ENCODE results near the gene TCTA.

Gene TCTA

GRCh38 chr3:49410066-49410845 lies 2.0 kb upstream of the TCTA start:
- DNase-seq (ENCODE audit: low read depth in 1 of 2, low spot score in 1 of 2) = no peak

GRCh38 chr3:49410846-49411534 lies 1.2 kb upstream of the TCTA start:
- DNase-seq (ENCODE audit: low read depth in 1 of 2, low spot score in 1 of 2) = no peak

GRCh38 chr3:49411535-49411967 lies 672 bp upstream of the TCTA start:
- DNase-seq (ENCODE audit: low read depth in 1 of 2, low spot score in 1 of 2) = peak; percentile 19 to 43

- no peak for DNase-seq (ENCODE audit: low read depth in 1 of 2, low spot score in 1 of 2)
Measured at GRCh38 chr3:49412632-49413337, 562 bp downstream of the TCTA start.

GRCh38 chr3:49413338-49413734 lies 1.1 kb downstream of the TCTA start:
- DNase-seq (ENCODE audit: low read depth in 1 of 2, low spot score in 1 of 2) = no peak

GRCh38 chr3:49414753-49415152 lies 2.5 kb downstream of the TCTA start:
- no peak for DNase-seq (ENCODE audit: low read depth in 1 of 2, low spot score in 1 of 2)

- DNase-seq (ENCODE audit: low read depth in 1 of 2, low spot score in 1 of 2) = peak in 1 of 2 donors; percentile 45
Measured at GRCh38 chr3:49415931-49416601, 3.8 kb downstream of the TCTA start.

GRCh38 chr3:49416867-49417266 lies 4.6 kb downstream of the TCTA start:
- no peak for DNase-seq (ENCODE audit: low read depth in 1 of 2, low spot score in 1 of 2)

GRCh38 chr3:49417516-49418120 lies 5.4 kb downstream of the TCTA start:
- no peak for DNase-seq (ENCODE audit: low read depth in 1 of 2, low spot score in 1 of 2)

GRCh38 chr3:49421890-49422378 lies 9.7 kb downstream of the TCTA start:
- no peak for DNase-seq (ENCODE audit: low read depth in 1 of 2, low spot score in 1 of 2)

GRCh38 chr3:49422379-49423248 lies 10.4 kb downstream of the TCTA start, which contains the start of gene AMT:
Gene AMT (minus strand): TSS chr3:49422473. CDS start chr3:49422450, 23 bp downstream.
- no peak for DNase-seq (ENCODE audit: low read depth in 1 of 2, low spot score in 1 of 2)

GRCh38 chr3:49424816-49425215 lies 12.6 kb downstream of the TCTA start:
- no peak for DNase-seq (ENCODE audit: low read depth in 1 of 2, low spot score in 1 of 2)

GRCh38 chr3:49427586-49427985 lies 15.4 kb downstream of the TCTA start:
- no peak for DNase-seq (ENCODE audit: low read depth in 1 of 2, low spot score in 1 of 2)

- no peak for DNase-seq (ENCODE audit: low read depth in 1 of 2, low spot score in 1 of 2)
Measured at GRCh38 chr3:49428752-49429080, 16.5 kb downstream of the TCTA start.

- no peak for DNase-seq (ENCODE audit: low read depth in 1 of 2, low spot score in 1 of 2)
Measured at GRCh38 chr3:49434731-49435130, 22.5 kb downstream of the TCTA start.

- DNase-seq (ENCODE audit: low read depth in 1 of 2, low spot score in 1 of 2) = no peak
Measured at GRCh38 chr3:49445391-49445790, 33.2 kb downstream of the TCTA start.

- DNase-seq (ENCODE audit: low read depth in 1 of 2, low spot score in 1 of 2) = no peak
Measured at GRCh38 chr3:49453621-49454020, 41.4 kb downstream of the TCTA start.

GRCh38 chr3:49454458-49454857 lies 42.2 kb downstream of the TCTA start:
- DNase-seq (ENCODE audit: low read depth in 1 of 2, low spot score in 1 of 2) = no peak

- DNase-seq (ENCODE audit: low read depth in 1 of 2, low spot score in 1 of 2) = no peak
Measured at GRCh38 chr3:49454898-49455681, 42.9 kb downstream of the TCTA start.

Measured in activated T-helper 1 cell treated with anti-CD3 and anti-CD28 coated beads, Interleukin-2, amount 50 U/mL, for 16 hours (primary cell).